NCI-H82 (cell line): ENCODE results near the gene GABRB2.

Experiments
- DNase-seq: peaks from one replicate; lab custom pipeline; 2025; lab: John Stamatoyannopoulos, UW

Gene GABRB2

DNA sequence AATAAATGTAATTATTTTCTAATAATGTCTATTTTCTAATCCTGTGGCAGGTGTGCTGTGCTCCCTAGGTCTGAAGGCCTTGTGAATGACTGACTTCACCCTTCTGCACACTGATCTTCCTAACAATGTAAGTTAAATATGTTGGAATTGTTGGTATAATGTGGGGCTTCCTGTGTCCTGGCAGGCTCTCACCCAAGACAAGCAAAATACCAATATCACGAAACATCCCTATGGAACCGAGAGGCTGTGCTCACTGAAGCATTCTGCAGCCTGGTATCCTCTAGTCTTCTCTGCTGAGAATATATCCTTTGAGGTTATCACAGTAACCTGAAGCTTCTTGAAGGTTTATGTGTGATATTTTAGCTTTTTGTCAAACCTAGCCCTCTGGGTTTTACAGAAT is 159.4 kb downstream of the GABRB2 start:
- no peak for DNase-seq

DNA sequence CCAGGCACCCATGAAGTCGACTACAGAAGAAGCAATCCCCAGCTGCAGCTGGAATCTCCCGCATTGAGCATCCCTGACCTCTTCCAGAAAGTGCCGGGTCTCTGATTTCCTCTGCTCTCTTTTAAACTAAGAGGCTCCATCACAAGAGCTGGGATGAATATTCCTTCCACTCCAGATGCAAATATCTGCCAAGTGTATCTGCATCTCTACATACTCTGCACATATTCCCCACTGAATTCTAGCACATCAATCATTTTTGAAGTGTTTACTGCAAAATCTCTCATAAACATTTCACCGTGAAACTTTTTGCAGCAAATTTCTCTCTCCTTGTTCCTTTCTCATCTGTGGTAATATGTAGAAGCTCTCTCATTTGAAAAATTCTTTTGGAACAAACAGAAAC is 161.5 kb downstream of the GABRB2 start:
- DNase-seq: no peak

DNA sequence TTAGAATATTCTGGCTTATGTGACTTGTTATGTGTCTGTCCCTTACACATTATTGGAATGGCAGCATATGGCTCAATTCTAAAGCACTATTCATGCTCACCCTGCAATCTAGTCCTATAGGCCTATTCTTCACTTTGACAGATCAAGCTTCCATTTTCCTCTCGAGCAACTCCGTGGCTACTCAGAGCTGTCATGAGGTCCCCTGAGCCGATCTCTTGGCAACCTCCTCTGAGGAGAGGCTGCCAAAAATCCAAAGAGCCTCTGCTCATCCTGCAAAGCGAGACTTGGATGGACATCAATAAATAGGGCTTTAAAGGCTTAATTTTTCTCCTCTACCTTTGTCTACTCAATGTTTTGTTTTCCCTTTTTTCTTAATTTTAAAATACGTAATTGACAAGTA is 163.8 kb downstream of the GABRB2 start:
- peak; percentile 39 for DNase-seq

DNA sequence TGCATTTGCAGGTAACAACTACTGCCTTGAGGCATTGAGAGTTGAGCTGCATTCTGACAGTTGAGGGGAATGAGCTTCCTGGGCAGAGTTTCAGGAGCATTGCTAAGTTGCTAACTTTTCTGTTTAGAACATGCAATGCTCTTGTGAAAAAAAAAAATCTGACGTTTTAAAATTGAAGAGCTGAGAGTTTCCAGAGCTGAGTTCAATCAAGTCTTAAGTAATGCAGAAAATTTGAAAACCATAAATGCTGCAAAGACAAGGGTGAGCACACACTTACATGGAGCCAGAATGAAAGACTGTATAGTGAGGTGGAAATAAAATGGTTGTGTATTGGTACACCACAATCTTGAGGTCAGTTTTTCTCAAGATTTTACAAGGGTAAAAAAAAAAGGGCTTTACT is 166.0 kb downstream of the GABRB2 start:
- no peak for DNase-seq

DNA sequence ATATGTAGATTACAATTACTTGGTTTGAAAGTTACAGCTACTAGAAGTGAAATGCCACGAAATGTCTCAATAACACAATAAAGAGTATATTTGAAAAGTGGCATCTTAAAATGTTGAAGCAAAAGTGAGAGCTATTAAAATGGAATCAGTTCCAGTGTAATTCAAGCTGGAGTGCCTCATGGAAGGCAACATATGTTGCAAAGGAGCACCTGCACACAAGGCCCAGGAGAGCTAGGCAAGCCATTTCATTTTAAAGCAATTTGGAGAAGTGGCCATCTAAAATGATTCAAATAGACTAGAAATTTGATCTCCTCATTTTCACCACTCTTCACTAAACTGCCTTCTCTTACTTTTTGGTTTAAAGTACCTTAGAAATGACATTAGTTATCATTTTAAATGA is 167.8 kb downstream of the GABRB2 start:
- no peak for DNase-seq

DNA sequence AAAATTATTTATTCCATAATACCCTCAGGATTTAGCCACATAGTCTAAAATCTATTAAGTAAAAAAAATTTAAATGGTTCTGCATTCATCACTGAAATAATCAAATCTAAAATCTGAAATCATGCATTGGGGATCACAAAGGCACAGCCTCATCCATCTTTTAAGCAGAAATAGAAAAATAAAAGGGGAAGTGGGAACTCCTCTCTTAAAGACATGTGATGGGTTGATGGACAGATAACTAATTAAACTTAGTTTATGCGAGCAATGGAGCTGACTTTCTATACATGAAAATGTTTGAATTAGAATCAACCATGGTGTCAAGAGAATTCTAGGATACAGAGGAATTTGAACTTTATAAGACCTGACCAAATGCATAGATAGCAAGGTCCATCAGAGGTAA is 170.5 kb downstream of the GABRB2 start:
- no peak for DNase-seq

DNA sequence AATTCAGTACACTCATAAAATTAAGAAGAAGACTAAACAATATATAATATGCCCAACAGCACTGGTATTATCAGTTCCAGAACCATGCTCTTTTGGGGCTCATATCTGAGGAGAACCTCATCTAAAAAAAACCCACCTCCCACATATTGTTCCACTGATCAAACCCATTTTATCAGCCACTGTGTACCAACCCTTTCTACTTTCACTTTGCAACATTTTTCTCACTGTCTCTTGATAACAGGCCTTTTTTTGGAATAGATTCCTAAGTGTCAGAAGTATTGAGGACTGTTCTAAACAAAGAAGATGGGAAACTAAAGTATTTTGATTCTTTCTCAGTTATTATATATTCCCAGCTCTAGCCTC is 173.2 kb downstream of the GABRB2 start:
- DNase-seq: no peak

DNA sequence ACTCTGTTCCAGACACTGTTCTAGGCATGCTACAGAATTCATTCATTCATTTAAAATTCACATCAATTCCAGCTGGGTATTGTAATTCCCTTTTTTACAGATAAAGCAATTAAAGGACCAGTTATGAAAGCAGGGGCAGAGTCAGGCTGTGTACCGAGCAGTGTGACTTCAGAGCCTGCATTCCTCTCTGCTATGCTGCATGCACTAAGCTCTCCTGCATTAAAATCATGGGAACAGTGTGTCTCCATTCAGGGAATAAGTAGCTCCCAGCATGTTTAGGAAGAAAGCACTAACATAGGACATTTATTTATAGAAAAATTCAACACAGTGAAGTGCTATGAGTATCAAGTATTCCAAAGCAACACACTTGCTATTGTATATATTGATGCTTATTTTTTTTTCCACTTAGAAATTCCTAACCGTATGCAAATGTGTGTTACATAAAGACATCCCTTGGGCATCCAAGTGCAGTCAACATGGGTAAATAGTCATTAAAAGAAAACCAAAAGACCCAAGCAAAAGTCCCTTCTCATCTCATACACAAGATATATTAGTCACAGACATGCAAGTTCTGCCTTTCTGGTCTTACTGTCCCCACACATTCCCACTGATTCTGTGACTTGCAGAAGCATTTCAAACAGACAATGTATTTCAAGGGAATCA is 173.7 kb downstream of the GABRB2 start:
- DNase-seq: no peak

DNA sequence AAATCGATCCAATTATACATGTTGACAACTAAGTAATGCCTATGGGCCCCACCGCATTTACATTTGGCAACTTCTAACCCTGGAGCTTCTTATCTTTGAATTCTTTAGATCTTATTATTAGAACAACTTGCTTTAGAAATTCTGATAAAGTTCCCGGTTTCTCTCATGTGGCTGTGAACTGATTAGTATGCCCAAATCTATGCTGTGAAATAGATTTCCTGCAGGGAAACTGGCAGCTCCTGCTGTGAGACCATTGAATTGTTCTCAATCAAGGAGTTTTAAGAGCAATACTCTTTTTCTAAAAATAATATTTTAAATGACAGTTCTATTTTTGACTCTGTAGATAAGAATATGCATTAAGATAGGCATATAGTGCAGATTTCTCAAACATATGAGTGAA is 177.5 kb downstream of the GABRB2 start:
- no peak for DNase-seq

DNA sequence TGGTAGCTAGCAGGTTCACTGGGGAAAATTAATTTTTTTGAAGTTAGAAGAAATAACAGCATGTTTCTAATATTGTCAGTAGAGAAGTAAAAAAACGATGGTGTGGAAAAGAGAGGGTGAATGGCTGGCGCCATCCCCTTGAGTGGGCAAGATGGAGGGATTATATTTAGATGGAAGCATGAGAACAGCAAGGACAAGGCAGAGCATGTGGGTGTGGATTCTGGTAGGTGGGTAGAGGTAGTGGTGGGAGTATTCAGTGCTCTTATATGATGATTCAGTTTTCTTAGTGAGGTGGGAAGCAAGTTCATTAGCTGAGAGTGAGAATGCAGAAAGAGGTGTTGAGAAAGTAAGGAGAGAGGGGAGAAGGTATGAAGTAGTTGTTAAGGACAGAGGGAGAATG is 188.1 kb downstream of the GABRB2 start:
- DNase-seq: no peak

DNA sequence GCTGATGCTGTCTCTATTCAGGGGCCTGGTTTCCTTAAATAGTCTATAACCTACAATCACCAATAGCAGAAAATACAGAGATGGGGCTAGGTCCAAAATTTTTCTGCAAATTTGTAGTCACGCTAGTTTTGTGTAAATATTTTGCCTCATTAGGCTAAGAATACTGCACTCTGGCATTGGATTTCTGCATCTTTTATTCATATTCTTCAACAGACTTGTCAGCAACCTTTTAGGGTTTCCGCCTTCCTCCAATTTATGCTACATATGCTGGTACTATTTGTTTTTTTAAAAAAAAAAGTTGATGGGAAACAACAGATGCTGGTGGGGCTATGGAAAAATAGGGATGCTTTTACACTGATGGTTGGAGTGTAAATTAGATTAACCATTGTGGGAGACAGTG is 202.3 kb downstream of the GABRB2 start:
- no peak for DNase-seq

DNA sequence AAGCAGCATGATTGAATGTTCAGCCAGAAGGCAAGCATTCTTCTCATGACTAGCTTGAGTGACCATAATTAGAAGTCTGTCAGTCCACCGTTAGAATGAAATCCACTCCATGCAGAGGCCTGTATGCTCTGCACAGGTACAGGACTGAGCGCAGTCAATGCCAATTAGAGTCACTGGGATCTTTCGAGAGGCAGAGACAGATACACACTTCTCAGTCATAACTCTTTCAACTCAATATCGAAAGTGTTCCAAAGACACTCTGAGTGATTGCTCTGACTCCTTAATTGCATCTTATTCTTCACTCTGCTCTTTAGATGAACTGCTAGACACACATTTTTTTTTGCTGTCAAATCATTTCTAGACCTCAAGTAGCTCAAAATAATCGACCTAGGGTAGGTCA is 203.6 kb downstream of the GABRB2 start:
- no peak for DNase-seq

DNA sequence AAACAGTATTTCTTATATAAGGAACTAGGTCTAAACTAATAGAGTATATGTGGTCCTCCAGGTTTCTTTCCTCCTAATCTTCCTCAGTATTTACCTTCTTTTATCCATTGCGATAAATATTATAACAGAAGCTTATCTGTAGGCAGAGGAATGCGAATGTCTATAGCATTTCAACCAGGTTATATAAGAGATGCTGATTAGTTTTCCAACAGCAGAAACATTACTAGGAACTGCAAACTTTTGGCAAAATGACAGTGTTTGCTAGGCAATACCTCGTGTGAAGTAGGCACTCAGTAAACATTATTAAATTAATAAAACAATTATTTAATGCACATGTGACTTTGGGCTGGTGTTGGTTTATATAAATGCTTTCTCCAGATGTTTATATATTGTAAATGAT is 206.5 kb downstream of the GABRB2 start:
- no peak for DNase-seq

DNA sequence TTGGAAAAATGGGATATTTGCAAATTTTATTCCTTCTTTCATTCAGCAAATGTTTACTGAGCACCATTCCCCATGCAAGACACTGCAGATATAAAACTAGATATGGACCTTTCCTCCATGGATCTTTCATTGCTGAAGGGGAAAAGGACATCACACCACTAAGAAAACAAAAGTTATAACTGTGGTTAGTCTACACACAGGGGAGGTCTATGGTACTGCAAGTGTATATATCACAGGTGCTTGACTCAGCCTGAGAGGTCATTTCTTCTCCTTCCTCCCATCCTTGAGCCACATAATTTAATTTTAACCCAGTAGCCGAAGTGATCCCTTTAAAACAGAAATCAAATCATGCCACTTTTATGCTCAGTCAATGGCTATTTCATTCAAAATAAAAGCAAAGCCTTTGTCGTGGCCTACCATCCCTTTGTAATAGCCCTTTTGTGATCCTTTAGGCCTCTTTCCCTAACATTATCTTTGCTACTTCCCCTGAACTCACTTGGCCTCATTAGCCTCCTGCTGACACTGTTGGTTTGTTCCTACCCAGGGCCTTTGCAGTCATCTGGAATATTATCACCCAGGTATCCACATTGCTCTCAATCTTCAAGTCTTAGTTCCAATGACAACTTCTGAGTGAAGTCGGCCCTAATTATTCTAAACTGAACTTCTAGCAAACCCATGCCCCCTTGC is 213.2 kb downstream of the GABRB2 start:
- DNase-seq: no peak

DNA sequence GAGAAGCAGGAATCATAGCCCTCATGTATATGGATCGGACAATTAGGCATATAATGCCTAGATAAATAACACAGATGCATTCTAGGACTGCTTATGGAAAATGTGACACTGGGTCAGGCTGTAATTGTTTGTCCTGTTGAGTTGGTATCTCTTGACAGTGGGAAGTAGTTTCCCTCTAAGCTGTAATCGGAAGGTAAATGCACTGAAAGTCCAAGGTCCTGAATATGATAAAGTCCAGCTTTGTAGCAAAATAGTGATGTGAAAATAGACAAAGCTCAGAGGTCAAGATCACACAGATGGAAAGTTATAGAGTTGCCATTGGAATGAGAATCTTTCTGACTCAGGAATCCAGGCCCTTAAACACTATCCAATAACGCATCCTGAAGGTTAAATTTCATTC is 214.2 kb downstream of the GABRB2 start:
- no peak for DNase-seq

DNA sequence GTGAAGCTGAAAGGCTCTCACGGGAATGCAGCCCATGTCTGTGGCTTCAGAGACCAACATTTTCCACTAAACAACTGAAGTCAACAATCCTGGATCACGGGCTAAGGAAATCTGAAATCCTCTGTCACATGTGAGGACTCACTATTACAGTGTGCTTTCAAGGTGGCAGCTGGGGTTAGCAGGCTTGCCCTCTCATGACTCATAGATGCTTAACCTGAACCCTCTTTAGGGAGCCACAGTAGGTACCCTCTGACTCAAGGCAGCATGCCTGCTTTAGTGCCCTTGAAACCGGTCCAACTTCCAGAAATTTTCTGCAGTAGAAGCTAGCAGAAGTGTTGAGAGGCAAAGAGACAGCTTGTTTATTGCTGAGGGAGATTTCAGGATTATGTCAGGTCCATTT is 232.5 kb downstream of the GABRB2 start:
- DNase-seq: peak; percentile 8

DNA sequence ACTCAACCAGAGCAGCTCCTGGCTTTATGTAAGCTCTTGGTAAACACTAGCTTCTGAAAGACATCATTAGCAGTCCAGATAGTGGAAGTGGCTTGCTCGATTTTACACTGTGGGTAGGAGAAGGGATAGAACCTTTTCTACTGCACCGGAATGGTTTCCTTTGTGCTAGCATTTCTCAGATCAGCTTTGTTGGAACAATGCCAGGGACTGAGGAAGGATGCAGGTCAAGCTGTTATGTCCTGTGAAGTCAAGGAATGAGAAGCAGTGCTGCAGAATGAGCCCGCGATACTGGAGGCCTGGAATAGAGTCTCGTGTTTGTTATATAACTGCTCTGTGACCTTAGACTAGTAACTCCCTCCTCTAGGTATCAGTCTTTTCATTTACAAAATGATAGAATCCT is 233.6 kb downstream of the GABRB2 start:
- peak; percentile 4 for DNase-seq

DNA sequence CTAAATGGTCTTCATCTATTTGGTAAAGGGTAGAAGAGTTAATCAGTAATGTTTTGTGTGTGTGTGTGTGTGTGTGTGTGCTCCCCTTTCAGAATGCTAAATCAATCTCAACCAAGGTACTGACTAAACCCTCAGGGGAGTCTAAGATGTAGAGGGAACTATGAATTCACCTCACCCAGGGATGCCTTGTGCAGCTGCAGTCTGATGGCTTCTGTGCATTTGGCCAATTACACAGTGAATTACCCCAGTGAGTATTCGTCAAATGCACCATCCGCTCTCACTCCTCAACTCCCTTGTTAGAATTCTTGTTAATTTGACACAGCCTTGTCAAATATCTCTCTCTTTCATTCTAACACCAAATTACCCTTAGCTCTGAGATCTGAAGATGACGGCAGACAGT is 234.6 kb downstream of the GABRB2 start:
- DNase-seq: no peak

DNA sequence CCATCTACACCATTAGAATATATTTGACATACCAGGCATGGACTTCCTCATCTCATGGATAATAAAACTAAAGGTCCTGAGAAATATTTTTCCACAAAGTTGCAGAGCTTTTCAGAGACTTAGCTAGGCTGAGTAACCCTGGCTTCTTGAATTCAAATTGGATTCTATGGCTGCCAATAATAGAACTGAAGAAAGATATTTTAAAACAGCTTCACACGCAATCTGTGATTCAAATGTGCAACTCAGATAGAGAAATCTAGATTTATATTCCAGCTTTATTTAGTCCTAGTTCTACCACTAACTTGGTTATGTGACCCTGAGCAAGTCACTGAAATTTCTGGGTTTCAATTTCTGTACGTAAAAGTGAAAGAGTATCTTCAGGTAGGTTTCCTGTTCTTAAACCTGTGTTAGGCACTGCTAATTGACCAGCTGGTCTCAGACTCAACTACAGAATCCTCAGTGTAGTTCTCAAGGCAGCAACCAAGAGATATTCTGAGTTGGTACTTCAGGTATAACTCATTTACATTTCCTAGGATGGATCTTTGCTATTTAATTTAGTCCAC is 235.3 kb downstream of the GABRB2 start:
- DNase-seq: no peak

DNA sequence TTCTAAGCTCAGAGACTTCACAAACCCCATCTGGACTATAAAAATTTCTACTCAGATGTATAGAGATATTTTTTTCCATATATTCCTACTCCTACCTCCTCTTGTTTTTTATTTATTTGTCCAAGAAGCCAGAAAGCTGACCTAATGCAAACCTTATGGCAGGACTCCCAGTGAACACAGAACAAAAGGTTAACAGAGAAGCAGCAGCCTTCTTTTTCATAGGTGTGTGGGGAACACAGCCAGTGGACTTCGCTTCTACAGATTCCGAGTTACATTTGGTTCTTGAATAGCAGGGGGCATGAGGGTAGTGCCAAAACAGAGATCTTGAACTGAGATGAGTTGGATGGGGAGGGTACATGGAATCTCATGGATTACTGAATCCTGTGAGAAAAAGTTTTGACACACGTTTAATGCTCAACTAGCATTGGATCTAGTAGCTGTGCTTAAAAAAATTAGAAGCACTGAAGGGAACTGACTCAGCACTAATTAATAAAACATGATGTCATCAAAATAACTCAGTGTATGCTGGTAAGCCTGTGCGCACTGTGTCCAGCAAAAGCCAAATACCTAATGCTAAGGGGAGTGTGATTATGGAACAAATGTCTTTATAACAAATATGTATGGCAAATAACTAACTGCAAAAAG is 240.1 kb downstream of the GABRB2 start:
- DNase-seq: no peak

DNA sequence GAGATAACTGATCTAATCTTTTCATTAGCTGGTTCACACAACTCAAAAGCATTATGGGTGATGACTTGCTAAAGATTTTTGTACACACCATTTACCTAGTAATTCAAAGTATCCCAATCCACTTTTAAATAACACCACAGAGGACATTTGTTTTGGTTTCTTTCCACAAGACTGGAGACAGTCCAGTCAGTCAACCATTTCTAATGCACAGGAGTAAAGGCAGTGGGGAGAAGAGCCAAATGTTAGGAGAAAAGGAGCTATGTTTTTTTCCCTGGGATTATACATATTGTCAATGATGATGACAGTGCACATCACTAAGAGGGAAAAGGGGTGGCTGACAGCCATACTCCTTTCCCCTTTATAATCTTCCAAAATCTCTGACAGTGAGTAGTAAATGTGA is 240.9 kb downstream of the GABRB2 start:
- no peak for DNase-seq

DNA sequence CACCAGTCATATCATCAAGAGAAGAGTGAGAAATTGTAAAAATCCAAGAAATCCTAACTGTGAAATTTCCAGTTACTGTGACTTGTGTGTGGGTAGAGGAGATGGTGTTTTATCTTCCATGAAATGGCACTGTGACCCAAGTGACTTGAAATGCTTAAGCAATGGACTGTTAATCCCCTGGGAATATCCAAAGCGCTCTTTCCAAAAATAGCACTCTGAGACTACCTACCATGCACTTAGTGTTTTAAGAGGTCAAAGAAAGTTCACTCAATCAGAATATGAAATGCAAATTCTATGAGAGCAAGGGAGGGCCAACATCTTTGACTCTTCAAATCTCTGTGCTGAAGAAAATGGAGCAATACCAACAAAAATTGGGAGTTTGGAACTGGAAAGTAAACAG is 244.0 kb downstream of the GABRB2 start:
- DNase-seq: peak; percentile 54

DNA sequence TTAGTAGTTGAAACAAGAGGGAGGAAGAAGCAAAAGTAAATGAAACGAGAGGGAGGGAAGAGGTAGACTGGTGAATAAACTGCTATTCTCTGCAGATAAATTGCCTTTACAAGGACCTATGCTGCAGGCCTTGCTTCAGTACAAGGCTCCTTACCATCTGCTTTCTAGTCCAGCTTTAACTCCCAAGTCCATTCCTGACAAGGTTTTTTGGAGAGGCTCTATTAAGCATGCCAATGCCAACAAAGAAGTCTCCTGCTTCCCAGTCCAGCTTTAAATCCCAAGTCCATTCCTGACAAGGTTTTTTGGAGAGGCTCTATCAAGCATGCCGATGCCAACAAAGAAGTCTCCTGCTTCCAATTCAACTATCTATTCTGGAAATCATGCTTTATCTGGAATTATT is 244.9 kb downstream of the GABRB2 start:
- no peak for DNase-seq
